G401 (cell line): ENCODE measurements around the gene TNFRSF6B. TPM values are rescaled to one million over a fixed set of nuclear protein-coding genes. Genes with fewer than 3 reads are reported as not detected.
A peak's percentile ranks its signal among the peaks of the same experiment; 100 is the strongest.
"Not testable (repeated sequence)": the region's sequence is repeated elsewhere in the genome, so short reads cannot be mapped to it uniquely, and the experiment has no call there.

Experiments used
- DNase-seq: peaks from one replicate; pipeline ENCODE4 v3.0.0-alpha.2; 2015; ENCODE audit warnings: low spot score
- in situ Hi-C: cut with HindIII; loops from 2 replicates; pipeline ENCODE4 v1.10.0; 2016; ENCODE audit warnings: low sequenced_read_pairs, mixed read lengths
- total RNA-seq: library from RNA; depleted of rRNA; stranded (reverse); fragments of >200 nt; shearing (Covaris generic); gene quantifications from 2 replicates; pipeline ENCODE4 v1.2.3, GENCODE V29; 2014; rRNA removed

The TNFRSF6B gene, protein sequence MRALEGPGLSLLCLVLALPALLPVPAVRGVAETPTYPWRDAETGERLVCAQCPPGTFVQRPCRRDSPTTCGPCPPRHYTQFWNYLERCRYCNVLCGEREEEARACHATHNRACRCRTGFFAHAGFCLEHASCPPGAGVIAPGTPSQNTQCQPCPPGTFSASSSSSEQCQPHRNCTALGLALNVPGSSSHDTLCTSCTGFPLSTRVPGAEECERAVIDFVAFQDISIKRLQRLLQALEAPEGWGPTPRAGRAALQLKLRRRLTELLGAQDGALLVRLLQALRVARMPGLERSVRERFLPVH
- total RNA-seq = not detected in 2 replicates

DNA sequence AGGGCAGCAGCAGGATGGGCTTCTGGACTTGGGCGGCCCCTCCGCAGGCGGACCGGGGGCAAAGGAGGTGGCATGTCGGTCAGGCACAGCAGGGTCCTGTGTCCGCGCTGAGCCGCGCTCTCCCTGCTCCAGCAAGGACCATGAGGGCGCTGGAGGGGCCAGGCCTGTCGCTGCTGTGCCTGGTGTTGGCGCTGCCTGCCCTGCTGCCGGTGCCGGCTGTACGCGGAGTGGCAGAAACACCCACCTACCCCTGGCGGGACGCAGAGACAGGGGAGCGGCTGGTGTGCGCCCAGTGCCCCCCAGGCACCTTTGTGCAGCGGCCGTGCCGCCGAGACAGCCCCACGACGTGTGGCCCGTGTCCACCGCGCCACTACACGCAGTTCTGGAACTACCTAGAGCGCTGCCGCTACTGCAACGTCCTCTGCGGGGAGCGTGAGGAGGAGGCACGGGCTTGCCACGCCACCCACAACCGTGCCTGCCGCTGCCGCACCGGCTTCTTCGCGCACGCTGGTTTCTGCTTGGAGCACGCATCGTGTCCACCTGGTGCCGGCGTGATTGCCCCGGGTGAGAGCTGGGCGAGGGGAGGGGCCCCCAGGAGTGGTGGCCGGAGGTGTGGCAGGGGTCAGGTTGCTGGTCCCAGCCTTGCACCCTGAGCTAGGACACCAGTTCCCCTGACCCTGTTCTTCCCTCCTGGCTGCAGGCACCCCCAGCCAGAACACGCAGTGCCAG lies at the start of gene TNFRSF6B:
Gene TNFRSF6B, plus strand, starts transcription at position 25 of the 729 bp plus-strand sequence. Its CDS starts 116 bp downstream, at position 141.
- in situ Hi-C loops = no loop called here
- DNase-seq = peak; percentile 25

DNA sequence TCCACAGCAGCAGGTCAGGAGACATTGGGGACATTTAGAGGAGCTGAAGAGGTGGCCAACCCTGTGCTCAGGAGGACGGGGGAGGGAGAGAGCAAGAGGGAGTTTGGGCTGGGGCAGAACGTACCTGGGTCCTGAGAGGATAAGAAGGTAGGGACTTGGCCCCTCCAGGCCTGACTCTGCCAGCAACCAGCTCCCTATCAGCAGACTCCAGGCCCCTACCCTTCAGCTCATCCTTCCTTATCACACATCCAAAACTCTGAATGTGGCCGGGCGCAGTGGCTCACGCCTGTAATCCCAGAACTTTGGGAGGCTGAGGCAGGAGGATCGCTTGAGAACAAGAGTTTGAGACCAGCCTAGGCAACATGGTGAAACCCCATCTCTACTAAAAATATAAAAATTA lies 48.3 kb upstream of the TNFRSF6B start:
- DNase-seq = no peak
- in situ Hi-C loops = no loop called here

DNA sequence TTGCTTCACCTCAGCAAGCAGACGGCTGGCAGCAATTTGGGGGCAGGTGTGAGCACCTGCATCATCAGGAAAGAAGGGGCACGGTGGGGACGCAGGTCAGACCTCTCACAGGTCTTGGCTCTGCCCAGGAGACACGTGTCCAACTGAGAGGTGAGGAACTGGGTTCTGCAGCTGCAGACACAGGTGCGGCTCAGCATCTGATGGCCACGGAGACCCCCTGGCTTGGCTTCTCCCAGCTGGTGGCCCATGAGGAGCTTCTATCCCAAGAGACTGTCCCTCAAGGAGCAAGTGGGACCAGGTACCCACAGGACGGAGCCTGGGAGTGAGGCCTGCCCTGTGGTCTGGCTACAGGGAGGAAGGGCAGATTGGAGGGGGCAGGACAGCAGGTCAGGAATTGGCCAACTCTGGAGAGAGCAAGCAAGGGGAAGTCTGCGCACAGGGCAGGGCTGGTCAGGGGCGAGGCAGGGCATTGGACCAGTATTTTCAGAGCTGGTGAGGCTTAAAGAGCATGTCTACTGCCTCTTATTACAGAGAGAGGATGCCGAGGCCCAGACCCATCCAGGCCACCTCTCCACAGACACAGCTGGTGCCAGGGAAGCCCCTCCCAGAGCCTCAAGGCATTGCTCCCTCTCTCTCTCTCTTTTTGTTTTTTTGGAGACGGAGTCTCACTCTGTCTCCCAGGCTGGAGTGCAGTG lies 47.4 kb upstream of the TNFRSF6B start:
- in situ Hi-C loops = no loop called here
- no peak for DNase-seq

DNA sequence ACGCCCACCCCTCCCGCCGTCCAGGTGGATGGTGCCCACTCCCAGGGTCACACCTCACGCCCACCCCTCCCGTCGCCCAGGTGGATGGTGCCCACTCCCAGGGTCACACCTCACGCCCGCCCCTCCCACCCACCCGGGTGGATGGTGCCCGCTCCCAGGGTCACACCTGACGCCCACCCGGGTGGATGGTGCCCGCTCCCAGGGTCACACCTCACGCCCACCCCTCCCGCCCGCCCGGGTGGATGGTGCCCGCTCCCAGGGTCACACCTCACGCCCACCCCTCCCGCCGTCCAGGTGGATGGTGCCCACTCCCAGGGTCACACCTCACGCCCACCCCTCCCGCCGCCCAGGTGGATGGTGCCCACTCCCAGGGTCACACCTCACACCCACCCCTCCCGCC lies 46.0 kb upstream of the TNFRSF6B start:
- DNase-seq, in situ Hi-C loops: not testable (repeated sequence)

DNA sequence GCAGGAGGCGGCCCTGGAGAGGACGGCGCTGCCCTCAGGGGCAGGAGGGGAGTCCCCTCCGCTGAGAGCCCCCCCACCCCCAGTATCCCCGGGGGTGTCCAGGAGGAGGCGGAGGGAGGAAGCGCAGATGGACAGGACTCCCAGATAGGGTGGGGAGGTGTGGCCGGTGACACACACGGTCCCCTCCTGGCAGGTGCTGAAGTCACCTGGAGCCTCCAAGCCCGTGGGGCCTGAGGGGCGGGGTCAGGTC lies 44.6 kb upstream of the TNFRSF6B start:
- peak; percentile 39 for DNase-seq
- in situ Hi-C loops = no loop called here

DNA sequence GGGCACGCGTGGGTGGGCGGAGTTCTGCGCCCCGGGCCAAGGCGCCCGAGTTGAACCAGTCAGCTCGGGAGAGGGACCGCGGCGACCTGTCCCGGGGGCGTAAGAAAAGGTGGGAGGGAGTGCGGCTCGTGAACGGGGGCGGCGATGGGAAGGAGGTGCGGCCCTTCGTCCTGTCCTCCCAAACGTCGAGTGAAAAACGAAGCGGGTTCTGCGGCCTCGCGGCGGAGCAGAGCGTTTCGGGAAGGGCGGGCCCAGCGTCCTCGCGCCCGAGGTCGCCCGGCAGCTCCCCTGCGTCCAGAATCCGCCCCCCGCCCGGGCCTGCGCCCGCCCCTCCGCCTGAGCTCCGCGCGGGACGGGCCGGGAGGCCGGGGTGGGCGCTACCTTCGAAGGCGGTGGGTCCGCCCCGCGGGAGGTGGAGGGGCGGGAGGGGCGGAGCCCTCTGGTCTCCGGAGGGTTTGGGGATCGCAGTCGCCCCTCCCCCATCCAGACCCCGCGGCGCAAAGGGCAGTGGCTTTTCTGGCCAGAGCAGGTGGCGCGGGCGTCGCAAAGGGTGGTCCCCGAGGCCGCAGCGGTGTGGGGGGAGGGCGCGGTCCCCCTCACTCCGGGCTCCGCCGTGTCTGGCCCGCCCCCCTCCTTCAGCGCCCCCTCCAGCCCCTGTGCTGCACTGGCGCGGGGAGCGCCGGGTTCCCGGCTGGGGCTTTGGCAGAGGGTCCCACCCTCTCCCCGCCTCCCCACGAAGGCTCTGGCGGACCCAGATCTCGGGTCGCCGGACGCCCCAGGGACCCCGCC lies 44.1 kb upstream of the TNFRSF6B start:
- in situ Hi-C loops = no loop called here
- no peak for DNase-seq

DNA sequence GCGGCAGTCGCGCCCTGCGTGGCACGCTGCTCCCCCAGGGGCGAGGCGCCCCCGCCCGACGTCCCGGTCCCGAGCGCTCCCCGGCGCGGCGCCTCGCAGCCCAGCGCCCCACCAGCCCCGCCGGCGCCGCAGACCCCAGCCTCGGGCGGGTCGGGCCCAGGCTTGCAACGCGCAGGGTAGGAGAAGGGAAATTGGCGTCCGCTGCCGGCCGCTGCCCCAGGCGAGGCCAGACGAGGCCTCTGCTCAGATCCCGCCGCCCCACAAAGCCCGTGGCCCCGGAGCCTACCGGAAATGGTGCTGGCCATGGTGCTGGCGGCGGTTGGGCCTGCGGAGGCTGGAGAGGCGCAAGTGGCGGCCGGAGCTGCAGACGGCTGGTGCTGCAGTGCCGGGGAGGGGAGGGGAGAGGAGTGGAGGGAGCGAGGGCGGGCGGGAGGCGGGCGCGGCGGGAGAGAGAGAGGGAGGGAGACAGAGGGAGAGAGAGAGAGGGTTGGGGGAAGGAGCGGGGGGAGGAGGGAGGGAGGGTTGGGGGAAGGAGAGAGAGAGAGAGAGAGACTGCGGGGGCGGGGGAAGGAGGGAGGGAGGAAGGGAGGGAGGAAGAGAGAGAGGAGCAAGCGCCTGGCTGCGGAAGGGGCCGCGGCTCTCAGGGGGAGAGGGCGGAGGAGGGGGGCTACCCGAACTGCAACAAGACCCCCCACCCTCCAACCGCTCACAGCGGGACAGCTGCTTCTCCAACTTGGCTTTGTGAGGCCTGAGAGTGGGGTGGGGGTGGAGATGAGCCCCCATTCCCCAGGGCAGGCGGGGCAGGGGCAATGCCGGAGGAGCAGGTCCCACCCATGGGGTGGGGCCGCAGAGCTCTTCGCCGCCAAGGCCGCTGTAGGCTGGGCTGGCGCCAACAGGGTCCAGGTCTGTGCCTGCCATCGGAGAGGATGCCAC lies 43.1 kb upstream of the TNFRSF6B start, which contains the start of gene STMN3:
Gene STMN3, minus strand, starts transcription at position 384 of the 933 bp plus-strand sequence. Its CDS starts 79 bp downstream, at position 305.
- in situ Hi-C loops = no loop called here
- peak; percentile 94 for DNase-seq

DNA sequence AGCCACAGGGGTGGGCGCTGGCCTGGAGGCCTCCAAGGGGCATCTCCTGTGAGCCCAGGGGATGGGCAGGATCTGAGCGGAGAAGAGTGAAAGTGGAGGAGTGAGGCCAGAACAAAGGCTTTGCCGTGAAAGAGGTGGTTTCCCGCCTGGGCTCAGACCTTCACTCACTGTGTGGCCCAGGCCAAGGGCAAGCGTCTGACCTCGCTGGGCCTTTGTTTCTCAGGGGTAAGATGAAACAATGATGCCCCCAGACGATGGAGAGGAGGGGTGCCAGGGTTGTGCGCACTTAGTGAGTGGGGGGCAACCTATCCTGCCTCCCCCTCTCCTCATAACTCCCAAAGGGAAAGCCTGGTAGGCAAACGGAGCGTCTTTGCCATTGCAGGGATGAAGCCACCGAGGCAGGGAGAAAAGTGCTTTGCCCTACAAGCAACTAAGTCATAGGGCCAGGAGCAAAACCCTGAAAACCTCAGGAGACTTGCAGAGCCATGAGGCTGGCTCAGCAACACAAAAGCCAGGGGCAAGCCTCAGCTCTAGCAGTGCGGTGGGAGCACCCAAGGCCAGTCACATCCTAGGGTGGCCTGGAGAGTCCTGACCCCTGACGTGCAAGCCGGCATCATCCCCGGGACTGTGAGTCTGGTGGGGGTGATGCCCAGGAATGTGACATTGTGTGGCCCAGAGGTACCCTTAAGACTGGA lies 42.3 kb upstream of the TNFRSF6B start:
- in situ Hi-C loops = no loop called here

DNA sequence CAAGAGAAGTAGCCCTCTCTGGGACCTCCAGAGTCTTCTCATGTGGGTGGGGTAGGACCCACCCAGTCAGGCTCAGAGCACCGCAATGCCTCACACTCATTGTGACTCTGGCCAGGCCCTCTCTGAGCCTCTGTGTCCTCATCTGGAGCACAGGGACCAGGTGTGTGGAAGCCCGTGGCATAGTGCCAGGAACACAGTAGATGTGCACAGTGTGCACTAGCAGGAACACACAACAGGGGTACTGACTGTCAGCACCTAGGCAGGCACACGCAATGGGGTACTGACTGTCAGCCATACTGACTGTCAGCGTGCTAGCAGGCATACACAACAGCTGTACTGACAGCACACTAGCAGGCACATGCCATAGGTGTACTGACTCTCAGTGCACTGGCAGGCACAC lies 41.2 kb upstream of the TNFRSF6B start:
- no peak for DNase-seq
- in situ Hi-C loops = no loop called here

More for the DNA sequence above, 42.3 kb upstream of the TNFRSF6B start:
- no peak for DNase-seq

DNA sequence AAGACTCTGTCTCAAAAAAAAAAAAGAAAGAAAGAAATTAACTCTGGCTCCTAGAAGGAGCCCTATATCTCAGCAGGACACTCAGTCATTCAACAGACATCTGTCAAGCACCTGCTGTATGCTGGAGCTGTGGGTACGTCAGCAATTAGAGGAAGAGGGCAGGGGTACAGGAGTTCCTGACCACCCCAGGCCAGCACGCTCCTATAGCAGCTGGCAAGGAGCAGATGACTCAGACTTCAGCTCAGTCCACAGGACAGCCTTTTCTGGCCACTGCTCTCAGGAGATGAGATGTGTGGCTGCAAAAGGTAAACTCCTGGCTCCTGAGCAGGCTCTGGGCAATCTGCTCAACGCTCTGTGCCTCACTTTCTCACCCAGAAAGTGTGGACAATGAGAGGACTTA lies 40.0 kb upstream of the TNFRSF6B start:
- in situ Hi-C loops = no loop called here
- DNase-seq = no peak

DNA sequence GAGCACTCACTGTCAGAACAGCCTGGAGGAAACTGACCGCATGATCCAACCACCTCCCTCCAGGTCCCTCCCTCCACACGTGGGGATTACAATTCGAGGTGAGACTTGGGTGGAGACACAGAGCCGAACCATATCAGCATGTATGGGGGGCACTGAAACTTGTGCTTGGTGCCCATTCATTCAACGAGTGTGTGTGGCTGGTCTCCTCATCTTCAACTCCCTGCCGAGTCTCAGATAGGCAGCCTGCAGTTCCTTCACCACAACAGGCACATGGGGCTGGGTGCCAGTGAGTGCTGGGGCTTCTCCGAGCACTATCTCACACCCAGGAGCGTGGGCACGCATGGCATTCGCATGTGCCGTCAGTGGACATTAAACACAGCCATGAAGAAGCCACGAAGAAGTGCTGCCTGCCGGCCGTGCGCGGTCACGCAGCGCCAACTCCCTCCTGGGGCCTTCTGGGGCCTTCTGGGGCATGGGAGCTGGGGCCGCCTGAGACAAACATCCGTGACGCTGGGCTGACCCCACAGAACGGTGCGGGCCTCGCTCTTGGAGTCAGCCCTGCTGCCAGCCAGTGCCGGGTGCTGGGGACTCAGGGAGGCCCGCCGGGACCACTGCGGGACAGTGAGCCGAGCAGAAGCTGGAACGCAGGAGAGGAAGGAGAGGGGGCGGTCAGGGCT lies 39.1 kb upstream of the TNFRSF6B start:
- in situ Hi-C loops = no loop called here
- no peak for DNase-seq

DNA sequence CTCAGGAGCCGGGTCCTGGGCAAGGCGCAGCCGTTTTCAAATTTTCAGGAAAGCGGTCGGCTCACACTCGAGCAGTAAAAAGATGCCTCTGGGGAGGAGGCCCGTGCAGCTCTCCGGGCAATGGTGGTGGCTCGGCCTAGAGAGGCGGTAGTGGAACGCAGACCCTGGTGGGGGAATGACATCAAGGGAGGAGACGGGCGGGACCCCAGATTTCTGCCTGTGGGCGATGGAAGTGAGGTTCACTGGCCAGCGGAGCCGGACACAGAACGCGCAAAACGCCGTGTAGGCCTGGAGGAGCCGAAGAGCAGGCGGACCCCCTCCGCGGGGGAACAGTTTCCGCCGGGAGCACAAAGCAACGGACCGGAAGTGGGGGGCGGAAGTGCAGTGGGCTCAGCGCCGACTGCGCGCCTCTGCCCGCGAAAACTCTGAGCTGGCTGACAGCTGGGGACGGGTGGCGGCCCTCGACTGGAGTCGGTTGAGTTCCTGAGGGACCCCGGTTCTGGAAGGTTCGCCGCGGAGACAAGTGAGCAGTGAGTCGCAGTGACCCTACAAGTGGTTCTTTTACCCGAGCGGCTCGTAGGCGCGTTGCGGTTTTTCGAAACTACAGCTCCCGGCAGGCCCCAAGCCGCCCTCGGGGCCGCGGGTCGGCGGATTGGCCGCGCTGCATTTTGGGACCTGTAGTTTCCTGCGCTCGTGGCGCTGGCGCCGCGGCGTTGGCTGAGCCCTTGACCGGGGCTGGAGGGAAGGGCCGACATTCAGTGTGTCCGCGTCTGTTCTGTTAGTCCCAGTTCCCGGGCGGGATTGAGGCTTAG lies 38.3 kb upstream of the TNFRSF6B start, which contains the start of gene RTEL1:
Gene RTEL1, plus strand, starts transcription at position 376 of the 812 bp plus-strand sequence. CDS start 1,091 bp downstream, outside the sequence.
- in situ Hi-C loops = no loop called here
- DNase-seq = peak; percentile 91

DNA sequence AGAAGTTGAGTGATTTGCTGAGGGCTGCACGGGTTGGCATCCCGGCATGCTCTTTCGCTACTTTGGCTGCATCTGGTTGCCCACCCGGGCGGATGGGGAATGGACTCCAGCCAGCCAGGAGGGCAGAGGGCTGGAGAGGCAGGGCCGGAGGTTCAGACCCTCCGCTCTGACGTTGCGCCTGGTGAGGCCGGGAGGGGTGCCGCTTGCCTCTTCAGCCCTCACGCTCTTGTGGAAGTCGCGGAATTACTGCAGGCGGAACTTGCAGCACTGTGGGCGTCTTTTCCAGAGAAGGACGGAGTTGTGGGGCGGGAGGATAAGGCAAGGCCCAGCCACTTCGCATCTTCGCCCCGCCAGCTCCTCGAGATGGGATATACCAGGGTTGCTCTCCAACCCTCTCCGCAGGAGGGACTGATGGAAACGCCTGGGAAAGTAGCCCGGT lies 37.7 kb upstream of the TNFRSF6B start:
- in situ Hi-C loops = no loop called here
- no peak for DNase-seq

DNA sequence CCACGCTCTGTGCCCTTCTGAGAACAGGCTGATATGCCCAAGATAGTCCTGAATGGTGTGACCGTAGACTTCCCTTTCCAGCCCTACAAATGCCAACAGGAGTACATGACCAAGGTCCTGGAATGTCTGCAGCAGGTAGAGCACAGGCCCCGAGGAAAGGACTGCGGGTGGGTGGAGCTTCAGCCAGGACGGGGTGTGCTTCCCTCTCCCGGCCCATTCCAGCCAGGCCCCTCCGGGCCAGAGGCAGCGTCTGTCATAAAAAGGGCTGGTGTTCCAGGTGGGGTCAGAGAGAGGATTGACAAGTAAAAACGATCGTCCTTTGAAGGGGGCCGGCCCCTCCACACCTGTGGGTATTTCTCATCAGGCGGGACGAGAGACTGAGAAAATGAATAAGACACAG lies 37.1 kb upstream of the TNFRSF6B start:
- in situ Hi-C loops = no loop called here
- DNase-seq = no peak

DNA sequence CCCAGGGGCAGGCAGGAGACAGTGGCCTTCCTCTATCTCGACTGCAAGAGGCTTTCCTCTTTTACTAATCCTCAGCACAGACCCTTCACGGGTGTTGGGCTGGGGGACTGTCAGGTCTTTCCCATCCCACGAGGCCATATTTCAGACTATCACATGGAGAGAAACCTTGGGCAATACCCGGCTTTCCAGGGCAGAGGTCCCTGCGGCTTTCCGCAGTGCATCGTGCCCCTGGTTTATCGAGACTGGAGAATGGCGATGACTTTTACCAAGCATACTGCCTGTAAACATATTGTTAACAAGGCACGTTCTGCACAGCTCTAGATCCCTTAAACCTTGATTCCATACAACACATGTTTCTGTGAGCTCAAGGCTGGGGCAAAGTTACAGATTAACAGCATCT lies 36.3 kb upstream of the TNFRSF6B start:
- in situ Hi-C loops, DNase-seq: not testable (repeated sequence)

DNA sequence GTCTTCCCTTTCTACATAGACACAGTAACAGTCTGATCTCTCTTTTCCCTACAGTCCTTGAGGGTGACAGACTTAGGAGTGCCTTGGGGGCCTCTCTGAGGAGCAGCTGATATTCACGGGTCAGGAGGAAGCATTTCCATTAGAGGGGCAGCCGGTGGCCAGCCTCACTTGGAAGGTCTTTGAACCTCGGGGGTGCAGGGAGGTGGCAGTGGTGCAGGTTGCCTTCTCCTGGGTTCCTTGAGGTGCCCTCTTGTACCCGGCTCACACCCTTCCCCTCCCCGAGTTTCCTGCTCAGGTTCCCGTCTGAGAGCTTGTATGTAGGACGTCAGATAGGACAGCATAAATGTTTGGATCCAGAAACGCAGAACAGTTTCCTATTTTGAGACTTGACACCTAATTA lies 35.8 kb upstream of the TNFRSF6B start:
- in situ Hi-C loops = no loop called here
- DNase-seq = no peak
